ENCODE results near the gene HID1.

The HID1 gene

DNA sequence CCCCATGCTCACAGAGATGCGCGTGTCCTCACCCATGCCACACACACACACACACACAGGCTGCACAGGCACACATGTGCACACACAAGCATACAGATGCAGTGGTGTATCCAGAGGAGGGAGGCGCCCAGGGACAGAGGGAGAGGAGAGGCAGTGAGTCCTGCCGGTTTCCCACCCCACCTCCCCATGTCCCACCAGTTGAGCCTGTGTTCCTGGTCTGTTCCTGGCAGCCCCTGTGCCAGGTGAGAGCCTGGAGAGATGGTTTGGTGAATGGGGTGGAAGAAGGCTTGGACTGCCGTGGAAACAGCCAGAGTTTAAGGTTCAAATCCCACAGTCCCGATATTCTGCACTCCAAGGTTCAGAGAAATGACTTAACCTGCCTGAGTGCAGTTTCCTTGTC, 68.9 kb downstream of the HID1 start:
- TF ChIP-seq, protein P1, sequence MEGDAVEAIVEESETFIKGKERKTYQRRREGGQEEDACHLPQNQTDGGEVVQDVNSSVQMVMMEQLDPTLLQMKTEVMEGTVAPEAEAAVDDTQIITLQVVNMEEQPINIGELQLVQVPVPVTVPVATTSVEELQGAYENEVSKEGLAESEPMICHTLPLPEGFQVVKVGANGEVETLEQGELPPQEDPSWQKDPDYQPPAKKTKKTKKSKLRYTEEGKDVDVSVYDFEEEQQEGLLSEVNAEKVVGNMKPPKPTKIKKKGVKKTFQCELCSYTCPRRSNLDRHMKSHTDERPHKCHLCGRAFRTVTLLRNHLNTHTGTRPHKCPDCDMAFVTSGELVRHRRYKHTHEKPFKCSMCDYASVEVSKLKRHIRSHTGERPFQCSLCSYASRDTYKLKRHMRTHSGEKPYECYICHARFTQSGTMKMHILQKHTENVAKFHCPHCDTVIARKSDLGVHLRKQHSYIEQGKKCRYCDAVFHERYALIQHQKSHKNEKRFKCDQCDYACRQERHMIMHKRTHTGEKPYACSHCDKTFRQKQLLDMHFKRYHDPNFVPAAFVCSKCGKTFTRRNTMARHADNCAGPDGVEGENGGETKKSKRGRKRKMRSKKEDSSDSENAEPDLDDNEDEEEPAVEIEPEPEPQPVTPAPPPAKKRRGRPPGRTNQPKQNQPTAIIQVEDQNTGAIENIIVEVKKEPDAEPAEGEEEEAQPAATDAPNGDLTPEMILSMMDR (IDR thresholded peaks at IDR 0.05; ENCODE audit: low read depth, low read length, missing control alignments) = no peak
- DNase-seq (ENCODE audit: extremely low read depth, low read depth) = no peak
- H3K4me3 ChIP-seq (replicated peaks; ENCODE audit: low read depth, low read length) = no peak overlapping the region

DNA sequence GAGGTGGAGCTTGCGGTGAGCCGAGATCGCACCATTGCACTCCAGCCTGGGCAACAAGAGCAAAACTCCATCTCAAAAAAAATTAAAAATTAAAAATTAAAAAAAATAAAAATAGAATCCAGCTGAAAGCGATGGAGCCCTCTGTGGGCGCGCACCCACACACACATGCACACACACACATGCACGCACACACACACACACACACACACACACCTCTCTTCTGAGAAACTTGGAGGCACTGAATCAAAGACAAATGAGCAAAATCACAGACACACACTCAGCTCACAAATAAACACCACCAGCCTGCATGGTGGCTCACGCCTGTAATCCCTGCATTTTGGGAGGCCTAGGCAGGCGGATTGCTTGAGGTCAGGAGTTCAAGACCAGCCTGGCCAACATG, 69.5 kb downstream of the HID1 start:
- TF ChIP-seq, protein P1 (IDR thresholded peaks at IDR 0.05; ENCODE audit: low read depth, low read length, missing control alignments) = no peak
- DNase-seq (ENCODE audit: extremely low read depth, low read depth) = no peak
- no peak overlapping the region for H3K4me3 ChIP-seq (replicated peaks; ENCODE audit: low read depth, low read length)

DNA sequence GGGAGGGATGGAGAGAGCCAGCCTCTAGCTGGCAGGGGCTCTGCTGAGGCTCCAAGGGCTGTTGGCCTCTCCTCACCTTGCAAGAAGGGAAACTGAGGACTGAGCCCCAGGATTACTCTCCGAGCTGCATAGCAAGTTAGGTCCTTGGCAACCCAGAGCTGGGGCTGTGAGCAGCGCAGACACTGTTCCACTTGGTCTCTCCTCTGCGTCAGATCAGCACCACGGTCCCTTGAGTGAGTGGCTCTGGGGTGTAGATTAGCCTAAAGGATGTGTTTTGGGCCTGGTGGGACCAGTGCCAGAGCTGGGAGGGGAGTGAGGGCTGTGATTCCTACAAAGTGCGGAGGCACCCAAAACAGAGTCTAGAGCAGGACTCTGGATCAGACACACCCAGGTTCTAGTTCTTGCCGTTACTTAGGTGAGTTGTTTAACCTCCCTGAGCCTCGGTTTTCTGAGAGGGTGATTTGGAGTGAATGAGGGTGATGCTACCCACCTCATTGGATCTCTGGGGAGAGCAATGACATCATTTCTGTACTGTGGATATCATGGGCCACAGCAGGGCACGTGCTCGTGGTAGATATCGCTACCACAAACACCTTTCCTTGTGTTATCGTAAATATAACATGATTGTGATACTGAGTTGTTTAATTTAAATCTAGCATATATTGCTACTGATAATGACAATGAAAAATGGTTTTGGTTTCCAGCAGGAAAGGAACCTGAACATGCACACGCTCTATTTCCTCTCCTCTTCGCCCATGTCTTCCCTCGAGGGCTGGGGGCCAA, 71.0 kb downstream of the HID1 start:
- no peak overlapping the region for H3K4me3 ChIP-seq (replicated peaks; ENCODE audit: low read depth, low read length)
- DNase-seq (ENCODE audit: extremely low read depth, low read depth) = no peak
- TF ChIP-seq, protein P1 (IDR thresholded peaks at IDR 0.05; ENCODE audit: low read depth, low read length, missing control alignments) = no peak
